ENCODE data around the gene PLEKHH2. TPM values are rescaled to one million over a fixed set of nuclear protein-coding genes. Genes with fewer than 3 reads are reported as not detected.

PLEKHH2 gene
- total RNA-seq, 2 experiments from 2014 or later, result 1.2 to 1.9 TPM

DNA sequence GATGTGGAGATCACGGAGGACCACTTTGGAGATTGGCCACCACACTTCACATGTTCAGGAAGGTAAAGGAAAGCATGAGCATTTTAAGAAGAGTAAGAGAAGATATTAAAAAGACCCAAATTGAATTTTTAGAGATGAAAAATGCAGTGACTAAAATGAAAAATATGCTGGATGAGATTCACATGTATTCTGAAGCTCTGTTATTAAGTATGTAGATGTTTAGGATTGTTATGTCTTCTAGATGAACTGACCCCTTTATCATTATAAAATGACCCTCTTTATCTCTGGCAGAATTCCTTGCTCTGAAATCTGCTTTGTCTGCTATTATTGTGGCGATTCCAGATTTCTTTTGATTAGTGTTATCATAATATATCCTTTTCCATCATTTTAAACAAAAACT, 100.8 kb downstream of the PLEKHH2 start:
- ATAC-seq (ENCODE audit: low read depth) (no peak), DNase-seq (no peak)
- H3K4me3 Mint-ChIP-seq, result no peak overlapping the region
- POLR2A ChIA-PET, result no interaction called here
- H3K36me3 Mint-ChIP-seq, result no peaks in the 10 kb centered on the region
- H3K27me3 Mint-ChIP-seq, result peaks cover 7% of the 10 kb centered on the region
- H3K9me3 Mint-ChIP-seq, result no peaks in the 10 kb centered on the region
- no peak overlapping the region for H3K27ac Mint-ChIP-seq
- H3K4me1 Mint-ChIP-seq, result no peaks in the 10 kb centered on the region

DNA sequence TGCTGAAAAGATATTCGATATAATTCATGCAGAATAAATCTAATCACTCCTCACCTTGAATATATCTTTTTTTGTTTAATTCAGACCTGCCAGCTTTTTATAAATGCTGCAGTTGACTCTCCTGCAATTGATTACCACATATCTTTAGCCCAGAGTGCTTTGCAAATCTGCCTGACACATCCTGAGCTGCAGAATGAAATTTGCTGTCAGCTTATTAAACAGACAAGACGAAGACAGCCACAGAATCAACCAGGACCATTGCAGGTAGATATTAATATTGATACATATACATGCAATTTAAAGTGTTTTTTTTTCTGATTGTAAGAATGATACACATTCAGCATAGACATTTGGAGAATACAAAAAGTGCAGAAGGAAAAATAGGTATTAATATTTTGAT, 101.2 kb downstream of the PLEKHH2 start:
- Mint-ChIP-seq H3K27me3 (peaks cover 6% of the 10 kb centered on the region), H3K9me3 (no peaks in the 10 kb centered on the region), H3K4me1 (no peaks in the 10 kb centered on the region), H3K27ac (no peak overlapping the region), H3K4me3 (no peak overlapping the region), H3K36me3 (no peaks in the 10 kb centered on the region)
- ATAC-seq (ENCODE audit: low read depth) (no peak), DNase-seq (no peak)
- POLR2A ChIA-PET, result no interaction called here

DNA sequence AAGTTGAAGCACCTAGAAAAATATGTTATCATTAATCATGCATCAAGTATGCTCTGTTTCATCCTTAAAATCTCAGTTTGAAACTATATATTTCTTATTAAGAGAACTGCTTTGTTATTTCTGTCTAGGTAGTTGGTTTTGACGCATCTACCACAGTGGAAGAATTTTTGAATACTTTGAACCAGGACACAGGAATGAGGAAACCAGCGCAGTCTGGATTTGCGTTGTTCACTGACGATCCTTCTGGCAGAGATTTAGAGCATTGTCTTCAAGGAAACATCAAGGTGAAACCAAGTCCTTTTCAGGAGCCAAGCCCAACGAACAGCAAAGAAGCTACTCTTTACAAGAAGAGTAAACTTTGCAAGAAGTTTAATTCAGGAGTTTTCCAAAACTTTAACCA, 106.6 kb downstream of the PLEKHH2 start:
- H3K36me3 Mint-ChIP-seq, result no peaks in the 10 kb centered on the region
- H3K9me3 Mint-ChIP-seq, result no peaks in the 10 kb centered on the region
- DNase-seq (no peak), ATAC-seq (ENCODE audit: low read depth) (no peak)
- POLR2A ChIA-PET, result no interaction called here
- H3K27me3 Mint-ChIP-seq, result peaks cover 6% of the 10 kb centered on the region
- H3K27ac Mint-ChIP-seq, result no peak overlapping the region
- H3K4me3 Mint-ChIP-seq, result no peak overlapping the region
- H3K4me1 Mint-ChIP-seq, result no peaks in the 10 kb centered on the region

- no peak overlapping the region for H3K4me3 Mint-ChIP-seq
- H3K36me3 Mint-ChIP-seq, result no peaks in the 10 kb centered on the region
- POLR2A ChIA-PET, result no interaction called here
- DNase-seq, result no peak
- ATAC-seq (ENCODE audit: low read depth), result no peak
- H3K9me3 Mint-ChIP-seq, result no peaks in the 10 kb centered on the region
- H3K27me3 Mint-ChIP-seq, result peaks cover 2% of the 10 kb centered on the region
- no peak overlapping the region for H3K27ac Mint-ChIP-seq
- no peaks in the 10 kb centered on the region for H3K4me1 Mint-ChIP-seq
Measured at GRCh38 chr2:43745457-43745856, 108.4 kb downstream of the PLEKHH2 start.

- no peak for DNase-seq
- peaks cover 2% of the 10 kb centered on the region for H3K27me3 Mint-ChIP-seq
- H3K27ac Mint-ChIP-seq, result no peak overlapping the region
- no peak overlapping the region for H3K4me3 Mint-ChIP-seq
- H3K4me1 Mint-ChIP-seq, result no peaks in the 10 kb centered on the region
- POLR2A ChIA-PET, result no interaction called here
- H3K9me3 Mint-ChIP-seq, result no peaks in the 10 kb centered on the region
- ATAC-seq (ENCODE audit: low read depth), result no peak
- no peaks in the 10 kb centered on the region for H3K36me3 Mint-ChIP-seq
Measured at GRCh38 chr2:43748333-43748732, 111.3 kb downstream of the PLEKHH2 start.

DNA sequence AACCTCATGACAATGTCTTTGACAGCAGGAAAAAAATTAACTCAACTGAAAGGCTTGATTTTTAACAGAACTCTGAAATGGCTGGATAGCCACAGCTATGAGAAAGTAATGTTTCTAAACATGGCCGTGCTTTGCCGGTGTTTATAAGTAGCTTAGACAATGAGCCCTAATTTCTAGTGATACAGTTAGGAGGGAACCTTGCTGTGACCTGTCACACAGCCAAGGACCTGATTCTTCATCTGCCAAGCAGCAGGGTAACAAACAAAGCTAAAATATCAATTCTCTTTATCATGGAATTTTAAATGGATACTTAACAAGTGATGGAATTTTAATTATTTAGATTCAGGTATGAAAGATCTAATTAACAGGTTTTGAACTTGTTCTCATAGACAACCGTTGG, 112.5 kb downstream of the PLEKHH2 start:
- Mint-ChIP-seq H3K27me3 (peaks cover 2% of the 10 kb centered on the region), H3K4me3 (no peak overlapping the region), H3K27ac (no peak overlapping the region), H3K4me1 (no peaks in the 10 kb centered on the region), H3K9me3 (no peaks in the 10 kb centered on the region), H3K36me3 (no peaks in the 10 kb centered on the region)
- POLR2A ChIA-PET, result no interaction called here
- DNase-seq (no peak), ATAC-seq (ENCODE audit: low read depth) (no peak)

DNA sequence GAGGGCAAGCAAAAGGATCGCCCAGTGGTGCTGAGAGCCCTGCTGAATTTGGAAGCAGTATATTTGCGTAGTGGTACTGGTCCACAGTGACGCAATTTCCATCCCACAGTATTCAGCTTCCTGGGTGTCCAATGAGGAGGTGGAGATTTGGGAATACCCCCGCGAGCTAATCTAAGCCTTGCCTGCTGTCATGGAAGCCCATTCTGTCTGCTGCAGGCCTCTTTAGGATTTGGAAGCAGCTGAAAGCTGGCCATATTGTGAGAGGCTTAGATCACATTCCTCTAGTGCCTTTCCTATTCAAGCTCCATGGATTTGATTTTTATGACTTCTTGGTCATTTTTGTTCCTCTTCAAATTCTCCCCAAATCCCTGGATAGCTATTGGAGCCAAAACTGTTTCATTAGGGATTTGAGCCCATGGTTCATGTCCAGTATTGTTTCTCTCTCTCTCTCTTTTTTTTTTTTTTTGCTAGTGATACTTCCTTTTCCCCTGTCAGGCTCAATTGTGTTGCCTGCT, 114.5 kb downstream of the PLEKHH2 start:
- H3K27me3 Mint-ChIP-seq, result peaks cover 2% of the 10 kb centered on the region
- no peak overlapping the region for H3K4me3 Mint-ChIP-seq
- POLR2A ChIA-PET, result interaction anchor here (0.7 kb wide), 1 partner anchor 887 kb away, joined by 3 read pairs; no protein-coding TSS in a partner anchor
- ATAC-seq (ENCODE audit: low read depth) (no peak), DNase-seq (no peak)
- no peak overlapping the region for H3K27ac Mint-ChIP-seq
- no peaks in the 10 kb centered on the region for H3K9me3 Mint-ChIP-seq
- no peaks in the 10 kb centered on the region for H3K36me3 Mint-ChIP-seq
- H3K4me1 Mint-ChIP-seq, result no peaks in the 10 kb centered on the region

DNA sequence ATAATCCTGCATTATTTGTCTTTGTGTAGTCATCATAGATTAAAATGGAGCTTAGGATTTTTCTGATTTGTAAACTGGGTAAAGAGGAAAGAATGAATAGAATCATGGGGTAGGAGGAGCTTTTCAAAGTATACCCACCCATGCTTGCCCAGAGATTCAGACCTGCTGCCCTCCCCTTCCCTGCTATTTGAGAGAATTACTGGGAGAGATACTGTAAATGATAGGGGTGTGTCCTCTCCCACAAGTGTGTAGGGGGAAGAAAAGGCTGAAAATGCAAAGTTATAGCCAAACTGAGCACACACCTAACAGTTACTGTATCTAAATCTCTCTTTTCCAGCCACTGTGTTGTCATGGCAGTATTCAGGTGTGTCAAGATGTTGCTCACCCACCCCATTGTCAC, 115.2 kb downstream of the PLEKHH2 start:
- H3K4me1 Mint-ChIP-seq, result no peaks in the 10 kb centered on the region
- H3K27ac Mint-ChIP-seq, result no peak overlapping the region
- POLR2A ChIA-PET, result interaction anchor here (0.7 kb wide), 1 partner anchor 888 kb away, joined by 3 read pairs; no protein-coding TSS in a partner anchor
- no peak for ATAC-seq (ENCODE audit: low read depth)
- H3K4me3 Mint-ChIP-seq, result no peak overlapping the region
- H3K36me3 Mint-ChIP-seq, result no peaks in the 10 kb centered on the region
- peaks cover 2% of the 10 kb centered on the region for H3K27me3 Mint-ChIP-seq
- no peak for DNase-seq
- H3K9me3 Mint-ChIP-seq, result no peaks in the 10 kb centered on the region

- POLR2A ChIA-PET, result no interaction called here
- H3K4me1 Mint-ChIP-seq, result no peaks in the 10 kb centered on the region
- H3K9me3 Mint-ChIP-seq, result no peaks in the 10 kb centered on the region
- H3K27ac Mint-ChIP-seq, result no peak overlapping the region
- ATAC-seq (ENCODE audit: low read depth), result no peak
- no peak overlapping the region for H3K4me3 Mint-ChIP-seq
- no peaks in the 10 kb centered on the region for H3K36me3 Mint-ChIP-seq
- no peak for DNase-seq
- H3K27me3 Mint-ChIP-seq, result peaks cover 2% of the 10 kb centered on the region
Measured at GRCh38 chr2:43754180-43754579, 117.1 kb downstream of the PLEKHH2 start.

DNA sequence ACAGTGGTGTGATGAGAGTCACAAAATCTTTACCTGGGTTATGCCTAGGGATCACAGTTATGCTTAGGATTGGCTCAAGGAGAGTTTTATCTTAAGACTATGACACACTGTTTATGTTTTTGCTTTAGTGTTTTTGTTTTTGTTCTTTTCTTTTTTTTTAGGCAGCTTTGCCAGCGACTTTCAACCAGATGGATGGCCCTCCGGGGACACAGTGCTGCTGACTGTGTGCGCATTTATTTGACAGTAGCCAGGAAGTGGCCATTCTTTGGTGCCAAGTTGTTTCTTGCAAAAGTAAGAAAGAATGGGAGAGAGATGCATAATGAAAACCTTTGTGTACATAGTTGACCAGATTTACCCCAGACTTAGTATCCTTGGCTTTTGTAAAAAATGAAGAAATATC, 121.7 kb downstream of the PLEKHH2 start:
- DNase-seq (no peak), ATAC-seq (ENCODE audit: low read depth) (no peak)
- Mint-ChIP-seq H3K9me3 (no peaks in the 10 kb centered on the region), H3K4me1 (no peaks in the 10 kb centered on the region), H3K4me3 (no peak overlapping the region), H3K27me3 (no peaks in the 10 kb centered on the region), H3K36me3 (no peaks in the 10 kb centered on the region), H3K27ac (no peak overlapping the region)
- POLR2A ChIA-PET, result no interaction called here

DNA sequence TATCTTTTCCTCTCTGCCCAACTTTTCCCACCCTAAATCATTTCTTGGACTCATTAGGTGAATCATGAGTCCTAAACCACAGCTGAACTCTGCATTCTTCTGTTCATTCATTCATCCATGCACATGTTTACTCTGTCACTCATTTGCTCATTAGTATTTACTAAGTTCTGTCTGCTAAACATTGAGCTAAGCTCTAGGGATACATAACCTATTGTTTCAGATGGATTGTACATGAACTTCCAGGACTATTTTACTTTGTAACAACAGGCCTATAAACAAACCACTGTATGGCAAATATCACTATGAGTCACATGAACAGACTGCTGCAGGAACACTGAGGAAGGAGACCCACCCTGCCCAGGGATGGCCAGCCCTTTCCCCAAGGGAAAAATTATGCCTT, 122.1 kb downstream of the PLEKHH2 start:
- H3K36me3 Mint-ChIP-seq, result no peaks in the 10 kb centered on the region
- H3K4me3 Mint-ChIP-seq, result no peak overlapping the region
- DNase-seq (no peak), ATAC-seq (ENCODE audit: low read depth) (no peak)
- no peaks in the 10 kb centered on the region for H3K4me1 Mint-ChIP-seq
- H3K27me3 Mint-ChIP-seq, result no peaks in the 10 kb centered on the region
- POLR2A ChIA-PET, result no interaction called here
- H3K27ac Mint-ChIP-seq, result no peak overlapping the region
- no peaks in the 10 kb centered on the region for H3K9me3 Mint-ChIP-seq

DNA sequence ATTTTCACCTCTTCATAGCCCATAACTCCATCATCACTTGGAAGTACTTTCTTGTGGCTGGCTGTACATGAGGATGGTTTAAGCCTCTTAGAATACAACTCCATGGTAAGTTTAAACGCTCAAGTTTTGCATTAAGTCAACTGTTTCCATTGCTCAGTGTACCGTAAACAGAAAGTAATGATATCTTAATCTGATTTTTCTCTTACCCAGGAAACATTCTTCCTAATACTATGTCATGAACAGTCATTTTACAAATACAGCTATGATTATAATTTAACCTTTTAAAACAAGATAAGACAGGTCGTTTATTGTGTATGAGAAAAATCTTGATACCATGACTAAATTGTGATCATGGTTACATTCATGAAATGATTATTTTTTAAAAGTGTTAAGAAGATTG, 125.2 kb downstream of the PLEKHH2 start:
- ATAC-seq (ENCODE audit: low read depth) (no peak), DNase-seq (no peak)
- Mint-ChIP-seq H3K27ac (no peak overlapping the region), H3K4me1 (no peaks in the 10 kb centered on the region), H3K9me3 (no peaks in the 10 kb centered on the region), H3K36me3 (no peaks in the 10 kb centered on the region), H3K27me3 (peaks cover 5% of the 10 kb centered on the region), H3K4me3 (no peak overlapping the region)
- POLR2A ChIA-PET, result no interaction called here

DNA sequence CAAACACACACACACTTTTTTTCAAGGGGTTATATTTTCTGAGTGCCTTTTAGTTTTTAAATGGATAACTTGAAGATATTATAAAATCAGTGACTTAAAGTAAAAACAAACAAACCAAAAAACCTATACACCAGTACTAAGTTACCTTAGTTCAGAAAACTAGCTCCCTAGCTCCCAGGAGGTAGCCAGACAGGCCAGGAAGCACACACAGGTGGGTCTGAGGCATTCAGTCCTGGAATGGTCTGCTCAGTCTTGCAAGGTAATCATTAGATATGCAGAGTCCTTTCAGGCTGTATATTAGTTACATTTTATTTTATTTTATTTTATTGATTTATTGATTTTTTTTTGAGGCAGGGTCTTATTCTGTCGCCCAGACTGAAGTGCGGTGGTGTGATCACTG, 126.0 kb downstream of the PLEKHH2 start:
- H3K27me3 Mint-ChIP-seq, result peaks cover 5% of the 10 kb centered on the region
- H3K36me3 Mint-ChIP-seq, result no peaks in the 10 kb centered on the region
- ATAC-seq (ENCODE audit: low read depth) (no peak), DNase-seq (no peak)
- POLR2A ChIA-PET, result no interaction called here
- no peaks in the 10 kb centered on the region for H3K4me1 Mint-ChIP-seq
- no peak overlapping the region for H3K27ac Mint-ChIP-seq
- H3K9me3 Mint-ChIP-seq, result no peaks in the 10 kb centered on the region
- no peak overlapping the region for H3K4me3 Mint-ChIP-seq

- H3K9me3 Mint-ChIP-seq, result no peaks in the 10 kb centered on the region
- POLR2A ChIA-PET, result no interaction called here
- H3K27me3 Mint-ChIP-seq, result peaks cover 5% of the 10 kb centered on the region
- no peaks in the 10 kb centered on the region for H3K36me3 Mint-ChIP-seq
- no peak for ATAC-seq (ENCODE audit: low read depth)
- no peak overlapping the region for H3K4me3 Mint-ChIP-seq
- H3K27ac Mint-ChIP-seq, result no peak overlapping the region
- no peak for DNase-seq
- no peaks in the 10 kb centered on the region for H3K4me1 Mint-ChIP-seq
Measured at GRCh38 chr2:43764086-43764705, 127.1 kb downstream of the PLEKHH2 start.

DNA sequence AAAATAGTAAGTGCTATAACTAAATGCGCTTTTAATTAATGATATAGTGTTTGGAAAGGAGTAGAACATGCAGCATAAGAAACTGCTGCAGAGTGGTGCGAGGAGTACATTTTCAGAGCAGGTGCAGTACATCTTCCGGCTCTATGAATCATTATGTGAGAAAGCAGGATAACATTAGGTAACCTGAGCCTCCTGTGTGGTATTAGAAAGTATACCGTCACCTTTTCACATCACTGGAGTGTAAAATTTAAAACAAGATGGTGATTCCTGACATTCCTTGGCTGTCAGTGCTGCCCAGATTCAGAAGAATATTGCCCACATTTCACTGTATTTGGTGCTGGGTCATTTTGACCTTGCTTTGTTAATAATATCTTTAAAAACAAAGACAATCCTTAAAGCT, 128.9 kb downstream of the PLEKHH2 start:
- POLR2A ChIA-PET, result no interaction called here
- H3K4me1 Mint-ChIP-seq, result no peaks in the 10 kb centered on the region
- no peaks in the 10 kb centered on the region for H3K36me3 Mint-ChIP-seq

More for the DNA sequence above, 128.9 kb downstream of the PLEKHH2 start:
- Mint-ChIP-seq H3K27me3 (peaks cover 9% of the 10 kb centered on the region), H3K9me3 (no peaks in the 10 kb centered on the region), H3K27ac (no peak overlapping the region), H3K4me3 (no peak overlapping the region)
- ATAC-seq (ENCODE audit: low read depth), result no peak
- no peak for DNase-seq
